K562 (cell line): ENCODE data around the gene KCNK6. TPM values are rescaled to one million over a fixed set of nuclear protein-coding genes. Genes with fewer than 3 reads are reported as not detected.

Experiments used
- ATAC-seq: fragments of 200-7000 bp; cut with Tn5 transposase; 3 replicates; pipeline ENCODE4 v1.9.1; 2020; ENCODE audit warnings: moderate library complexity
- BruUV-seq: library from RNA; stranded (reverse); fragments of 400-500 nt; replicated peaks from 2 replicates; lab custom pipeline; 2021; lab: Mats Ljungman, UMichigan
- CTCF ChIA-PET: fragments of 300-600 bp; formaldehyde crosslinking; extraction: SDS; loops from one replicate; lab custom pipeline; 2021; ENCODE audit warnings: low intra/inter-chr PET ratio; lab: Yijun Ruan, JAX
- POLR2A ChIA-PET: fragments of 300-600, 350-650 bp; sonication (Branson Sonifier 250); formaldehyde crosslinking; extraction: SDS; loops from one replicate; lab custom pipeline; 2021; ENCODE audit warnings: antibody characterized with exemption, inconsistent platforms; lab: Yijun Ruan, JAX
- DNase-seq, 4 experiments: peaks; one replicate each; pipeline versions ENCODE4 v3.0.0 to v3.0.0-alpha.2; 2011 to 2018; ENCODE audit warnings: low spot score in 3 of 4, mixed read lengths in 3 of 4; ENCODE audit errors: extremely low read depth in 1 of 4
- FAIRE-seq: peaks from 2 replicates; lab custom pipeline; 2011; peaks lifted over from hg19 to GRCh38; lab: Jason Lieb, UNC
- H2AFZ ChIP-seq: 2 replicates; pipeline ENCODE4 v1.6.0; 2011; ENCODE audit warnings: low read depth, low read length, control low read depth, inconsistent platforms
- H3K27ac ChIP-seq: fragments of 200-600 bp; 3 replicates; pipeline ENCODE4 v1.8.0; 2011; ENCODE audit warnings: low read depth, mild to moderate bottlenecking, control low read depth, inconsistent platforms, low read length, moderate library complexity, mixed read lengths; ENCODE audit errors: extremely low read depth
- H3K27me3 ChIP-seq, 2 experiments: fragments of 300-600 bp in 1 of 2; 2 replicates in 1 of 2; 3 replicates in 1 of 2; pipeline versions ENCODE4 v1.6.0 to v1.8.0; 2011; ENCODE audit warnings: inconsistent platforms in 2 of 2, low read length in 2 of 2, mild to moderate bottlenecking in 1 of 2, mixed read lengths in 1 of 2, moderate library complexity in 1 of 2; ENCODE audit not compliant: control insufficient read depth in 2 of 2, insufficient read depth in 2 of 2
- H3K36me3 ChIP-seq: fragments of 300-600 bp; 3 replicates; pipeline ENCODE4 v1.8.0; 2011; ENCODE audit warnings: mild to moderate bottlenecking, low read length, inconsistent platforms; ENCODE audit not compliant: control insufficient read depth, insufficient read depth
- H3K4me1 ChIP-seq, 2 experiments: fragments of 200-600 bp in 1 of 2; replicated peaks in 1 of 2; 2 replicates in 1 of 2; 3 replicates in 1 of 2; pipeline versions ENCODE4 v1.5.1 to v1.8.0; 2011; ENCODE audit warnings: inconsistent platforms in 2 of 2, low read length in 2 of 2, mild to moderate bottlenecking in 1 of 2, mixed read lengths in 1 of 2, moderate library complexity in 1 of 2; ENCODE audit not compliant: control insufficient read depth in 2 of 2, insufficient read depth in 2 of 2
- H3K4me2 ChIP-seq: 2 replicates; pipeline ENCODE4 v1.6.1; 2011; ENCODE audit warnings: low read length, control low read depth, inconsistent platforms, mixed read lengths; ENCODE audit not compliant: insufficient read depth
- H3K4me3 ChIP-seq: fragments of 200-600 bp; sonication (generic), shearing (Covaris generic); 2 replicates; pipeline ENCODE4 v1.5.1; 2016; ENCODE audit warnings: control low read depth, inconsistent platforms
- H3K79me2 ChIP-seq: fragments of 200-600 bp; 3 replicates; pipeline ENCODE4 v1.8.0; 2011; ENCODE audit warnings: low read length, inconsistent platforms; ENCODE audit not compliant: control insufficient read depth, insufficient read depth
- H3K9ac ChIP-seq, 2 experiments: 2 replicates each; pipeline versions ENCODE4 v1.6.0 to v1.6.1; 2011; ENCODE audit warnings: low read depth in 2 of 2, low read length in 2 of 2, control low read depth in 1 of 2, inconsistent platforms in 1 of 2, mild to moderate bottlenecking in 1 of 2, mixed read lengths in 1 of 2; ENCODE audit not compliant: insufficient read depth in 1 of 2
- H3K9me1 ChIP-seq: one replicate; pipeline ENCODE4 v1.6.0; 2011; ENCODE audit warnings: inconsistent platforms, mild to moderate bottlenecking, low read length, moderate library complexity; ENCODE audit not compliant: control insufficient read depth, insufficient read depth
- H3K9me3 ChIP-seq: replicated peaks from 2 replicates; pipeline ENCODE4 v1.5.1; 2011; ENCODE audit warnings: low read depth, low read length, inconsistent platforms; ENCODE audit not compliant: control insufficient read depth, insufficient read depth
- H4K20me1 ChIP-seq: replicated peaks from 2 replicates; pipeline ENCODE4 v1.6.1; 2011; ENCODE audit warnings: low read length, inconsistent platforms, mixed read lengths; ENCODE audit not compliant: control insufficient read depth, insufficient read depth
- CBX2 ChIP-seq: fragments of 200-600 bp; sonication (generic); IDR thresholded peaks from one replicate; pipeline ENCODE4 v1.6.1; 2012; ENCODE audit warnings: mild to moderate bottlenecking, low read length, inconsistent platforms; ENCODE audit not compliant: insufficient read depth, poor library complexity, severe bottlenecking
- DIDO1 ChIP-seq: fragments of 450-650 bp; IDR thresholded peaks from 2 replicates; pipeline ENCODE4 v1.6.1; 2016; ENCODE audit warnings: low read depth, missing biosample characterization, missing genetic modification characterization
- GABPA ChIP-seq: fragments of 200-800 bp; sonication (Bioruptor generic); conservative IDR thresholded peaks from 2 replicates; pipeline ENCODE4 v1.6.1; 2016; ENCODE audit warnings: low read depth, missing genetic modification characterization, missing compliant biosample characterization
- ILK ChIP-seq: fragments of 450-650 bp; IDR thresholded peaks from 2 replicates; pipeline ENCODE4 v1.6.1; 2016; ENCODE audit warnings: missing genetic modification characterization, low read depth, mild to moderate bottlenecking, missing compliant biosample characterization, moderate library complexity, borderline replicate concordance
- NFIC ChIP-seq: fragments of 450-650 bp; IDR thresholded peaks from 2 replicates; pipeline ENCODE4 v1.6.1; 2017; ENCODE audit warnings: mild to moderate bottlenecking, inconsistent platforms
- U2AF2 ChIP-seq: fragments of 200-400 bp; formaldehyde crosslinking; optimal IDR thresholded peaks from 2 replicates; pipeline ENCODE3; 2017; ENCODE audit warnings: low read depth, mild to moderate bottlenecking, low read length
- WGBS: fragments of 100-300 bp; shearing (Covaris generic); methylation state at CpG from one replicate; pipeline ENCODE4 v1.1.6; 2016; ENCODE audit warnings: low coverage, mixed read lengths; ENCODE audit not compliant: insufficient coverage; ENCODE audit errors: missing lambda C conversion rate; 5-methylcytosine and 5-hydroxymethylcytosine counted together
- in situ Hi-C: fragments of 300-500 bp; cut with MboI; formaldehyde crosslinking; loops from 4 replicates; pipeline ENCODE4 v1.15.0; 2018; ENCODE audit warnings: inconsistent platforms, mixed read lengths
- intact Hi-C: fragments of 100-400 bp; cut with micrococcal nuclease; formaldehyde crosslinking; loops from 2 replicates; pipeline ENCODE4 v1.14.2; 2022
- polyA plus RNA-seq, 8 experiments: library from polyadenylated mRNA; depleted of rRNA in 4 of 8; stranded (reverse) in 5 of 8; unstranded in 3 of 8; fragments of >200 nt; fragmentation: Nextera tagmentation in 2 of 8; fragmentation: Illumina TruSeq in 1 of 8; extraction: Ambion mirVana in 2 of 8; extraction: Trizol in 1 of 8; gene quantifications; 2 replicates each; pipeline versions ENCODE4 v1.2.1 to v1.2.3, GENCODE V29; 2011 to 2014; ENCODE audit warnings: inconsistent platforms in 1 of 8, missing spikeins in 1 of 8
- total RNA-seq, 7 experiments: library from RNA; depleted of rRNA in 6 of 7; stranded (reverse); fragments of >200 nt in 6 of 7; fragmentation: Illumina TruSeq in 2 of 7; extraction: Trizol in 2 of 7; gene quantifications; 2 replicates each; pipeline versions ENCODE4 v1.2.1 to v1.2.3, GENCODE V29; 2011 to 2021; ENCODE audit warnings: low replicate concordance in 1 of 7
- TF ChIP-seq, protein P1 (sequence below): sonication (generic); formaldehyde crosslinking; IDR thresholded peaks from 2 replicates; pipeline ENCODE4 v1.8.0; 2022; ENCODE audit warnings: missing genetic modification reagents, mild to moderate bottlenecking, moderate library complexity, borderline replicate concordance
- TF ChIP-seq, protein P2 (sequence below): sonication (generic); formaldehyde crosslinking; IDR thresholded peaks from 2 replicates; pipeline ENCODE4 v1.8.0; 2022; ENCODE audit warnings: missing genetic modification reagents, mild to moderate bottlenecking, borderline replicate concordance

KCNK6 gene
- total and polyA plus RNA-seq, 9 of the 15 experiments (the other 6 are each of a cell fraction or from before 2014, with no cell fraction given) = 0.05 to 0.42 (median 0.15) TPM

DNA sequence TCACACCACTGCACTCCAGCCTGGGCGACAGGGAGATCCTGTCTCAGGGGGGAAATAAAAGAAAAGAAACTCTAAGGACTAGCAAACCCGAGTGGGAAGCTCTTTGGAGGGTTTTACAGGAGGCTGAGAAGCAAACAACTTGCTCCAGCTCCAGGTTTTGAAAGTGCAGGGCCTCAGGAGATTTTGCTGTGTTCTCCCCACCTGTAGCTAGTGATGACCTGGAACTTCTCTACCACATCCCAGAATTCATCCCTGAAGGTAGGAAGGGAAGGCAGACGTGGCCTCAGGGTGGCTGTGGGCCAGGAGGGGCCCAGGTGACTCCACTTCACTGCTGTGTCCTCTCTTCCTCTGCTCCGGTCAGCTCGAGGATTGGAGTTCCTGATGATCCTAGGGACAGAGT, 38.4 kb downstream of the KCNK6 start (continued):
- TF ChIP-seq U2AF2 (no peak), DIDO1 (tag) (no peak), CBX2 (no peak), ILK (tag) (no peak)
- TF ChIP-seq, protein P1, sequence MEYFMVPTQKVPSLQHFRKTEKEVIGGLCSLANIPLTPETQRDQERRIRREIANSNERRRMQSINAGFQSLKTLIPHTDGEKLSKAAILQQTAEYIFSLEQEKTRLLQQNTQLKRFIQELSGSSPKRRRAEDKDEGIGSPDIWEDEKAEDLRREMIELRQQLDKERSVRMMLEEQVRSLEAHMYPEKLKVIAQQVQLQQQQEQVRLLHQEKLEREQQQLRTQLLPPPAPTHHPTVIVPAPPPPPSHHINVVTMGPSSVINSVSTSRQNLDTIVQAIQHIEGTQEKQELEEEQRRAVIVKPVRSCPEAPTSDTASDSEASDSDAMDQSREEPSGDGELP (CRISPR knock-in tag) = no peak
- TF ChIP-seq, protein P2, sequence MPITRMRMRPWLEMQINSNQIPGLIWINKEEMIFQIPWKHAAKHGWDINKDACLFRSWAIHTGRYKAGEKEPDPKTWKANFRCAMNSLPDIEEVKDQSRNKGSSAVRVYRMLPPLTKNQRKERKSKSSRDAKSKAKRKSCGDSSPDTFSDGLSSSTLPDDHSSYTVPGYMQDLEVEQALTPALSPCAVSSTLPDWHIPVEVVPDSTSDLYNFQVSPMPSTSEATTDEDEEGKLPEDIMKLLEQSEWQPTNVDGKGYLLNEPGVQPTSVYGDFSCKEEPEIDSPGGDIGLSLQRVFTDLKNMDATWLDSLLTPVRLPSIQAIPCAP (CRISPR knock-in tag) = no peak

DNA sequence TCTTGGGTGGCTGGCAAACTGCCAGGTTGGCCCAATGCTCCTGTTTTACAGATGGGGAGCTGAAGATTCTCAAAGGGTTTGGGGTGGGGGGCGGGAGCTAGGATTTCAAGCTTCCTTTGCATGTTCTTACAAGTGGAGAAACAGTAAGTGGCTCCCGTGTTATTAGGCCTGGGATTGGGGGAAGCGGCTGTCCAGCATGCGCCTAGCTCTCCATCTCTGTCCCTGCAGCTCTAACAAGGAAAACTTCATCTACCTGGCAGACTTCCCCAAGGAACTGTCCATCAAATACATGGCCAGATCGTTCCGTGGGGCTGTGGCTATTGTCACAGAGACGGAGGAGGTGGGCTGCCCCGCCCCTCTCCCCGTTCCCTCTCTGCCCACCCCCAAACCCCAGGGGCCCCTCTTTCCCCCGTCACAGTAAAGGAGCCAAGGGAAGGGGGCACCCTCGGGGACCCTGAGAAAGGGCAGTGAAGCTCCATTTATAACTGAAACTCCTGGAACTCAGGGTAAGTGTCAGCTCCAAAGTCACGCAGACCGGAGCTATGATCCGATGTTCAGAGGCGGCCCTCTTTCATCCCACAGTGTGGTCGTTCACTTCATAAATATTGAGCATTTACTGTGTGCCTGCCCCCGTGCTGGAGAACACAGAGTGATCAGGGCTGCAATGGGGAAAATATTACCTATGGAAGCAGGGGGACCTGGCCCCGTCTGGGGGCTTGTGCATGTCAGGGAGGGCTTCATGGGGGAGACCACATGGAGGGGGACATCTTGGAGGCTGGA, 39.8 kb downstream of the KCNK6 start:
- peaks cover 24 to 33% of the 10 kb centered on the region in 2 experiments for H3K27me3 ChIP-seq
- no peak for FAIRE-seq

More for the DNA sequence above, 39.8 kb downstream of the KCNK6 start:
- Histone ChIP-seq H2AFZ (no peak overlapping the region), H3K9me1 (no peaks in the 10 kb centered on the region), H3K4me2 (no peak overlapping the region), H3K4me1 (peaks cover 10 to 26% of the 10 kb centered on the region in 2 experiments; a peak in 4 of 5 replicates), H3K36me3 (no peaks in the 10 kb centered on the region), H3K9ac (peak overlapping the region in 1 of 2 experiments; percentile 1; a peak in 1 of 4 replicates), H4K20me1 (peaks cover 10% of the 10 kb centered on the region; the same call in 1 of the 2 replicates), H3K27ac (no peak overlapping the region), H3K9me3 (no peaks in the 10 kb centered on the region), H3K79me2 (no peaks in the 10 kb centered on the region), H3K4me3 (no peak overlapping the region)
- no peak for DNase-seq
- POLR2A ChIA-PET = interaction anchor here (0.5 to 1.6 kb wide), 5 partner anchors 13 to 189 kb away, joined by 3 to 5 read pairs (median 4); no protein-coding TSS in a partner anchor
- 19% methylated on average over 12 of the region's 18 CpGs for WGBS
- BruUV-seq = no TSS peak
- TF ChIP-seq NFIC = peak; percentile 88
- no peak for TF ChIP-seq GABPA (tag)
- CTCF ChIA-PET = no interaction called here
- in situ Hi-C loops (no loop called here), intact Hi-C loops (no loop called here)
- ATAC-seq = no peak
